Natural killer cell treated with Interleukin-12 subunit alpha and Interleukin-12 subunit beta and Interleukin-15 and Interleukin-18, amount 100 ng/mL, for 72 hours (primary cell): ENCODE results near the gene TOR3A. TPM values are rescaled to one million over a fixed set of nuclear protein-coding genes. Genes with fewer than 3 reads are reported as not detected.
A peak's percentile ranks its signal among the peaks of the same experiment; 100 is the strongest.

ENCODE experiments used
- ATAC-seq, 2 donors: fragments of 150-1000 bp; cut with Tn5 transposase in 1 of 2; sonication (Bioruptor Pico), chemical (Tn5 transposase) in 1 of 2; 2 replicates each; pipeline ENCODE4 v1.10.0; 2021
- DNase-seq: peaks from one replicate; pipeline ENCODE4 v3.0.0; 2022; ENCODE audit warnings: low spot score
- H3K27ac Mint-ChIP-seq, 2 donors: 1 replicate in 1 of 2; 2 replicates in 1 of 2; pipeline ENCODE4 v1.8.0; 2022; ENCODE audit warnings: mixed read lengths in 2 of 2, mild to moderate bottlenecking in 1 of 2, moderate library complexity in 1 of 2
- H3K27me3 Mint-ChIP-seq, 2 donors: 1 replicate in 1 of 2; 2 replicates in 1 of 2; pipeline ENCODE4 v1.8.0; 2022; ENCODE audit warnings: mixed read lengths in 2 of 2
- H3K36me3 Mint-ChIP-seq: one replicate; pipeline ENCODE4 v1.8.0; 2022; ENCODE audit warnings: mixed read lengths
- H3K4me1 Mint-ChIP-seq, 2 donors: 1 replicate in 1 of 2; 2 replicates in 1 of 2; pipeline ENCODE4 v1.8.0; 2022; ENCODE audit warnings: low read depth in 2 of 2, mixed read lengths in 2 of 2, mild to moderate bottlenecking in 1 of 2
- H3K4me3 Mint-ChIP-seq: one replicate; pipeline ENCODE4 v1.8.0; 2022; ENCODE audit warnings: mixed read lengths
- H3K9me3 Mint-ChIP-seq: 2 replicates; pipeline ENCODE4 v1.8.0; 2022; ENCODE audit warnings: mixed read lengths
- total RNA-seq, 2 donors: library from RNA; stranded (reverse); gene quantifications; one replicate each; pipeline ENCODE4 v1.2.3, GENCODE V29; 2022

The TOR3A gene
- total RNA-seq, 2 donors from 2014 or later: 36.4 to 63.1 TPM

DNA sequence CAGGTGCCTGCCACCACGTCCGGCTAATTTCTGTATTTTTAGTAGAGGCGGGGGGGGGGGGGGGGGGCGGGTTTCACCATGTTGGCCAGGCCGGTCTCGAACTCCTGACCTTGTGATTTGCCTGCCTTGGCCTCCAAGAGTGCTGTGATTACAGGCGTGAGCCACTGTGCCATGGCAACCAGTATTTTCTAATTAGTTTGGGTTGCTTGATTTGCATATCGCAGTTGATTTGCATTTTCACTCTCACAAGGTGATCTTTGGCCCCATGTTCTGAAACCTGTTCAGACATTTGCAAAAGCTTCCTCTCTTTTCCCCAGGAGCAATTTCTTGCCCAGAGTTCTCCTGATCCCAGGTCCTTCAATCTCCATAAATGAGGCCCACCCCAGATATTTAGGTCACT is 1.7 kb downstream of the TOR3A start:
- H3K4me3 Mint-ChIP-seq: peak overlapping the region; percentile 97
- peak overlapping the region in 1 of 2 donors; percentile 39 for H3K27ac Mint-ChIP-seq
- DNase-seq (no peak), ATAC-seq (no peak)
- peaks cover 17 to 21% of the 10 kb centered on the region in 2 donors for H3K4me1 Mint-ChIP-seq
- no peaks in the 10 kb centered on the region for H3K27me3 Mint-ChIP-seq
- no peaks in the 10 kb centered on the region for H3K36me3 Mint-ChIP-seq
- H3K9me3 Mint-ChIP-seq: no peaks in the 10 kb centered on the region

GRCh38 chr1:179087665-179088064 is 5.8 kb downstream of the TOR3A start:
- H3K27ac Mint-ChIP-seq: no peak overlapping the region
- no peak overlapping the region for H3K4me3 Mint-ChIP-seq
- H3K9me3 Mint-ChIP-seq: no peaks in the 10 kb centered on the region
- H3K27me3 Mint-ChIP-seq: no peaks in the 10 kb centered on the region
- no peak for DNase-seq
- no peaks in the 10 kb centered on the region for H3K36me3 Mint-ChIP-seq
- H3K4me1 Mint-ChIP-seq: peaks cover 7 to 10% of the 10 kb centered on the region in 2 donors
- no peak for ATAC-seq

DNA sequence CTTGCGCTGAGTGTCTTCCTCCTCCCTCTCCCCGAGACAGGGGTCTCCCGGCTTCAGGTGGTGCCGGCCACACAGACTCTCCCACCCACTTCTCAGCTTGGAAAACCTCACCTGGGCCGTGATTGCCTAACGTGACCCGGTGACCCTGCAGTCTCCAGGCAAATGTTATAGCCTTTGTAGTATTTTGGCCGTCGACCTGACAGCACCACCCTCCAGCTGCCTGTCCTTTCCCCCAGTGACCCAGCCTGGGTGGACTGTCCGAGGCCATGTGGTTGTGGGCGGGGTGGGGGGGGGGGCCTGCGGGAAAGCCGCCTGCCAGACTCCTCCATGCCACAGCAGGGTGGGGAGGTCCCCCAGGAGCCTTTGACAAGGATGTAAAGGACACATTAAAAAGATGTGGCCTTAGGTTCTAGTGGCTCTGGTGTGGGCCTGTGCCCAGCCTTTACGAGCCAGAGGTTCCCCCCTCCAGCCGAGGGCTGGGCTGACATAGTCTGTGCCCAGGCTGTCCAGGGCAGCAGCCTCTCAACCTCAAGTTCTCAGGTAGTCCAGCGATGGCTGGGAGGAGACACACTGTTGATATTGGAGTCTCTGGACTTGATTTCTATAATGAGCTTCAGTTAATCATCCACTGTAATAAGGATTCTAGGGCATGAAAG is 8.1 kb downstream of the TOR3A start:
- H3K27me3 Mint-ChIP-seq: no peaks in the 10 kb centered on the region
- peaks cover 9% of the 10 kb centered on the region for H3K36me3 Mint-ChIP-seq
- H3K27ac Mint-ChIP-seq: no peak overlapping the region
- no peak overlapping the region for H3K4me3 Mint-ChIP-seq
- H3K4me1 Mint-ChIP-seq: peaks cover 3 to 5% of the 10 kb centered on the region in 2 donors
- ATAC-seq (no peak), DNase-seq (no peak)
- no peaks in the 10 kb centered on the region for H3K9me3 Mint-ChIP-seq

- DNase-seq (no peak), ATAC-seq (no peak)
- Mint-ChIP-seq H3K4me1 (peaks cover 3 to 5% of the 10 kb centered on the region in 2 donors), H3K27me3 (no peaks in the 10 kb centered on the region), H3K4me3 (no peak overlapping the region), H3K9me3 (no peaks in the 10 kb centered on the region), H3K36me3 (peaks cover 9% of the 10 kb centered on the region), H3K27ac (no peak overlapping the region)
Observed at GRCh38 chr1:179090522-179090921, 8.7 kb downstream of the TOR3A start.

DNA sequence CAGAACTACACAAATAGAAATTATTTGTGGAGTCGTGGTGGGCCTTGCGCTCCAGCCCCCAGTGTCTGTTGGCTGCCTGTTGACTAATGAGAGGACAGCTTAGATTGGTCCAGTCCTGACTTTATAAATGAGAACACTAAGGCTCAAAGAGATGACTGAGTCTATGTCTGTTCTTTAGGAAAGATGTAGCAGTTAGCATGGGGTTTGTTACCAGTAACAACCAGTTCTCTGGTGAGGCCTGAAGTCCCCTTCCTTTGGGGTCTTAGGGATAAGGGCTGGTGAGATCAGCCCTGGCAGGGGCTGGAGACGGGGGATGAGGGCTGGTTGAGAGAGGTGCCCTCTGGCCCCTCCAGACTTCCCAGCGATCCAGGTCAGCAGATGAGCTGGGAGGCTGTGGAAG is 9.1 kb downstream of the TOR3A start:
- Mint-ChIP-seq H3K4me3 (no peak overlapping the region), H3K27ac (peak overlapping the region in 1 of 2 donors; percentile 17), H3K27me3 (no peaks in the 10 kb centered on the region), H3K9me3 (no peaks in the 10 kb centered on the region), H3K36me3 (peaks cover 9% of the 10 kb centered on the region), H3K4me1 (peaks cover 3 to 5% of the 10 kb centered on the region in 2 donors)
- no peak for DNase-seq
- no peak for ATAC-seq

GRCh38 chr1:179091691-179092165 is 9.9 kb downstream of the TOR3A start:
- DNase-seq: no peak

DNA sequence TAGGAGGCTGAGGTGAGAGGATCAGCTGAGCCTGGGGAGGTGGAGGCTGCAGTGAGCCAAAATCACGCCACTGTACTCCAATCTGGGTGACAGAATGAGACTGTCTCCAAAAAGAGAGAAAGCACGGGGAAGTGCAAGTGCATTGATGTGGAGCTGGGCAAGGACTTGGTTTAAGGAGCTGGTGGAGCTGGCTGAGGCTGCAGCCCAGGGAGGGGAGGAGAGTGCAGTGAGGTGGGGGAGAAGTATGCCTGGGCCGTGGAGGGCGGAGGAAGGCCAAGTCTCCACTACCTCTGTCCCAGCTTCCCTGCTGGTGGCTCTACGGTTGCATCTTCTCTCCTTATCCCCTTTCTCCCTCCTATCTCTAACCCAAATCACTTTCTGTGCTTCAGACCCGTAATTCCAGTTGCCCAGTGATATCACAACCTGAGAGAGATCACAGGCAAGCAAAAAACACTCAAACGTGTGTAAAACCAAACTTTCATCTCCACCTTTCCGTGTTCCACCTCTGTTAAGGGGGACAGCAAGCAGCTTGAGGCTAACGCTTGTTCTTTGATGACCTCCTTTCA is 11.1 kb downstream of the TOR3A start:
- Mint-ChIP-seq H3K27ac (peak overlapping the region in 1 of 2 donors; percentile 4), H3K36me3 (peaks cover 9% of the 10 kb centered on the region)
- no peak for ATAC-seq

More at GRCh38 chr1:179091691-179092165, 9.9 kb downstream of the TOR3A start:
- Mint-ChIP-seq H3K9me3 (no peaks in the 10 kb centered on the region), H3K27ac (no peak overlapping the region), H3K27me3 (no peaks in the 10 kb centered on the region), H3K4me3 (no peak overlapping the region), H3K4me1 (peaks cover 3 to 5% of the 10 kb centered on the region in 2 donors), H3K36me3 (peaks cover 9% of the 10 kb centered on the region)
- ATAC-seq: no peak

GRCh38 chr1:179094818-179095217 is 12.9 kb downstream of the TOR3A start:
- H3K4me1 Mint-ChIP-seq: peaks cover 0 to 5% of the 10 kb centered on the region in 2 donors
- no peaks in the 10 kb centered on the region for H3K9me3 Mint-ChIP-seq
- peaks cover 9% of the 10 kb centered on the region for H3K36me3 Mint-ChIP-seq
- no peak overlapping the region for H3K4me3 Mint-ChIP-seq
- H3K27ac Mint-ChIP-seq: no peak overlapping the region
- DNase-seq (no peak), ATAC-seq (no peak)
- no peaks in the 10 kb centered on the region for H3K27me3 Mint-ChIP-seq

More for the DNA sequence above, 11.1 kb downstream of the TOR3A start:
- Mint-ChIP-seq H3K4me1 (peaks cover 3 to 5% of the 10 kb centered on the region in 2 donors), H3K27me3 (no peaks in the 10 kb centered on the region), H3K4me3 (no peak overlapping the region), H3K9me3 (no peaks in the 10 kb centered on the region)
- no peak for DNase-seq

- no peak overlapping the region for H3K27ac Mint-ChIP-seq
- ATAC-seq (no peak), DNase-seq (no peak)
- no peak overlapping the region for H3K4me3 Mint-ChIP-seq
- H3K4me1 Mint-ChIP-seq: peaks cover 0 to 5% of the 10 kb centered on the region in 2 donors
- H3K9me3 Mint-ChIP-seq: no peaks in the 10 kb centered on the region
- peaks cover 9% of the 10 kb centered on the region for H3K36me3 Mint-ChIP-seq
- H3K27me3 Mint-ChIP-seq: no peaks in the 10 kb centered on the region
Observed at GRCh38 chr1:179095377-179095776, 13.5 kb downstream of the TOR3A start.

- no peak for DNase-seq
- Mint-ChIP-seq H3K36me3 (peaks cover 9% of the 10 kb centered on the region), H3K4me1 (peaks cover 0 to 5% of the 10 kb centered on the region in 2 donors), H3K27ac (no peak overlapping the region), H3K27me3 (no peaks in the 10 kb centered on the region), H3K4me3 (no peak overlapping the region), H3K9me3 (no peaks in the 10 kb centered on the region)
- no peak for ATAC-seq
Observed at GRCh38 chr1:179095924-179096323, 14.1 kb downstream of the TOR3A start.

- ATAC-seq (no peak), DNase-seq (no peak)
- Mint-ChIP-seq H3K4me1 (no peaks in the 10 kb centered on the region), H3K4me3 (no peak overlapping the region), H3K9me3 (no peaks in the 10 kb centered on the region), H3K27ac (no peak overlapping the region), H3K27me3 (no peaks in the 10 kb centered on the region), H3K36me3 (no peaks in the 10 kb centered on the region)
Observed at GRCh38 chr1:179099891-179100290, 18.0 kb downstream of the TOR3A start.

- DNase-seq: no peak
- H3K4me3 Mint-ChIP-seq: no peak overlapping the region
- H3K4me1 Mint-ChIP-seq: no peaks in the 10 kb centered on the region
- no peaks in the 10 kb centered on the region for H3K27me3 Mint-ChIP-seq
- H3K36me3 Mint-ChIP-seq: no peaks in the 10 kb centered on the region
- ATAC-seq: no peak
- no peaks in the 10 kb centered on the region for H3K9me3 Mint-ChIP-seq
- no peak overlapping the region for H3K27ac Mint-ChIP-seq
Observed at GRCh38 chr1:179101566-179101965, 19.7 kb downstream of the TOR3A start.

DNA sequence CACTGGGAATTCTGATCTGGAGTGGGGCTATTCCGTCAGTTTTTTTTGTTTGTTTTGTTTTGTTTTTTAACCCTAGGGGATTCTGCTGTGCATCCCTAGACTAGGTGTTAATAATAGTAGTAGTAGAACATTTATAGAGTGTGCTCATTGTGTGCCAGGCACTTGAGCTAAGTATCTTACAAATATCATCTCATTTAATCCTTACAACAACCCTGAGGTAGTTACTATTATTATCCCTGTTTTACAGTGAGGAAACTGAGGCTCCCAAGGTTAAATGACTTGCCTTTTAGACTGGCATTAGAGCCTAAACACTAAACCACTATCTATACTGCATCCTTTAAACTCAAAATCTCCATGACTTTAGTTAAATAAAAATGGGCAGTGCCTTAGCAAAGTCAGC is 22.1 kb downstream of the TOR3A start:
- no peak for DNase-seq
- no peaks in the 10 kb centered on the region for H3K4me1 Mint-ChIP-seq
- H3K9me3 Mint-ChIP-seq: no peaks in the 10 kb centered on the region
- ATAC-seq: no peak
- no peak overlapping the region for H3K4me3 Mint-ChIP-seq
- H3K27me3 Mint-ChIP-seq: no peaks in the 10 kb centered on the region
- peaks cover 4% of the 10 kb centered on the region for H3K36me3 Mint-ChIP-seq
- H3K27ac Mint-ChIP-seq: no peak overlapping the region

DNA sequence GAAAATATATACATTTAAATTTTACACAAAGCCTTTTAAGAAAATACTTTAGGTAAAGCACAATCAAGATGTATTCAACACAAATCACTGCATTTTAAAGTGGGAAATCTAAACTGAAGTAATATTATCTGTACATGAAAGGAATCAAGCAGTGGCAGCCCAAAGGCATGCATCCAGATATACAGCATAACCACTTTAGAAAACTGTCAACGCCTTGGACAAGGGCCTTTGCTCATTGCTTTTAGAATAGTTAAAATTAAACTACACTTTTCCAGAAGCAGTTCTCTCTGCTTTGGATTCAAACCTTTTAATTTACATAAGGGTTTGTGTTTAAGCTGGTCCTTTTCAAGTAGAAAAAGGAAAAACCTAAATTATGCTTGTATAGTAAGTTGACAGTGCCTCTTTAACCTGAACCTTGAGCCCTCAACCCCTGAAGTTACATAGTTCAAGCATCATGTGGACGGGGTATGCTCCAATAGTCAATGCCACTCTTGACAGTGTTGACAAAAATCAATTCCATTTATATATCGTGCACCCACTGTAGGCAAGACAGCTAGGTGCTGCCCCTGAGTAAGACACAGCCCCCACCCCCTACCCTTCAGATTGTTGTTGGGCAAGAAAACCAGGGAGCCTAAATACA is 22.9 kb downstream of the TOR3A start:
- ATAC-seq (no peak), DNase-seq (no peak)
- no peak overlapping the region for H3K27ac Mint-ChIP-seq
- H3K4me3 Mint-ChIP-seq: no peak overlapping the region
- H3K27me3 Mint-ChIP-seq: no peaks in the 10 kb centered on the region
- H3K36me3 Mint-ChIP-seq: peaks cover 9% of the 10 kb centered on the region
- no peaks in the 10 kb centered on the region for H3K9me3 Mint-ChIP-seq
- no peaks in the 10 kb centered on the region for H3K4me1 Mint-ChIP-seq
